Common myeloid progenitor, CD34-positive (primary cell): ENCODE data around the gene QSER1.

Source experiments
- CTCF ChIA-PET: fragments of 350-600 bp; sonication (Branson Sonifier 250); formaldehyde crosslinking; loops from one replicate; lab custom pipeline; 2021; ENCODE audit warnings: antibody characterized with exemption; lab: Charles Lee
- POLR2A ChIA-PET: fragments of 350-600 bp; sonication (Branson Sonifier 250); formaldehyde crosslinking; loops from one replicate; lab custom pipeline; 2021; ENCODE audit warnings: antibody characterized with exemption; lab: Charles Lee
- DNase-seq, 3 donors: peaks; one replicate each; pipeline versions ENCODE4 v3.0.0 to v3.0.0-alpha.2; 2013
- H3K27ac ChIP-seq, 2 experiments: 1 replicate in 1 of 2; 2 replicates in 1 of 2; pipeline ENCODE4 v1.7.0; 2013; ENCODE audit warnings: inconsistent platforms in 2 of 2, low read length in 2 of 2, mild to moderate bottlenecking in 2 of 2, low read depth in 1 of 2, moderate library complexity in 1 of 2; ENCODE audit not compliant: severe bottlenecking in 2 of 2, insufficient read depth in 1 of 2, poor library complexity in 1 of 2
- H3K27me3 ChIP-seq, 5 experiments: replicated peaks in 2 of 5; 1 replicate in 3 of 5; 2 replicates in 2 of 5; pipeline versions ENCODE4 v1.6.1 to v1.7.0; 2013; ENCODE audit warnings: low read length in 4 of 5, mild to moderate bottlenecking in 2 of 5, moderate library complexity in 2 of 5, inconsistent platforms in 1 of 5; ENCODE audit not compliant: insufficient read depth in 5 of 5, control insufficient read depth in 4 of 5
- H3K36me3 ChIP-seq, 4 experiments: 1 replicate in 2 of 4; 2 replicates in 2 of 4; pipeline versions ENCODE4 v1.6.1 to v1.7.0; 2013; ENCODE audit warnings: low read length in 3 of 4, control low read depth in 1 of 4, mild to moderate bottlenecking in 1 of 4; ENCODE audit not compliant: control insufficient read depth in 4 of 4, insufficient read depth in 4 of 4
- H3K4me1 ChIP-seq, 4 experiments: 1 replicate in 3 of 4; 2 replicates in 1 of 4; pipeline versions ENCODE4 v1.6.1 to v1.7.1; 2013; ENCODE audit warnings: low read length in 3 of 4, mild to moderate bottlenecking in 3 of 4, control low read depth in 1 of 4, inconsistent platforms in 1 of 4, moderate library complexity in 1 of 4; ENCODE audit not compliant: control insufficient read depth in 4 of 4, insufficient read depth in 4 of 4; ENCODE audit errors: control extremely low read depth in 1 of 4
- H3K4me3 ChIP-seq, 7 experiments: 1 replicate in 4 of 7; 2 replicates in 3 of 7; pipeline versions ENCODE4 v1.5.1 to v1.7.0; 2013; ENCODE audit warnings: mild to moderate bottlenecking in 7 of 7, low read length in 6 of 7, moderate library complexity in 6 of 7, inconsistent platforms in 2 of 7, low read depth in 2 of 7, control low read depth in 1 of 7; ENCODE audit not compliant: insufficient read depth in 4 of 7, control insufficient read depth in 1 of 7; ENCODE audit errors: extremely low read depth in 1 of 7
- H3K9me3 ChIP-seq, 5 experiments: 1 replicate in 4 of 5; 2 replicates in 1 of 5; pipeline versions ENCODE4 v1.6.1 to v1.7.1; 2013; ENCODE audit warnings: low read length in 4 of 5, mild to moderate bottlenecking in 2 of 5, inconsistent platforms in 1 of 5, low read depth in 1 of 5, moderate library complexity in 1 of 5; ENCODE audit not compliant: control insufficient read depth in 4 of 5, insufficient read depth in 2 of 5; ENCODE audit errors: control extremely low read depth in 1 of 5
- WGBS: methylation state at CpG from one replicate; pipeline ENCODE4 v1.1.5; 2013; ENCODE audit not compliant: insufficient coverage; 5-methylcytosine and 5-hydroxymethylcytosine counted together

The QSER1 gene

GRCh38 chr11:33016654-33017053, 124.0 kb downstream of the QSER1 start:
- ChIA-PET POLR2A (no interaction called here), CTCF (interaction anchor here (1.1 to 2.0 kb wide), 7 partner anchors 9 to 208 kb away, joined by 3 to 9 read pairs (median 4); no protein-coding TSS in a partner anchor)

GRCh38 chr11:33017478-33017877, 124.9 kb downstream of the QSER1 start:
- WGBS = 97% methylated on average over 8 of the region's 9 CpGs
- POLR2A ChIA-PET = no interaction called here

More at GRCh38 chr11:33016654-33017053, 124.0 kb downstream of the QSER1 start:
- Histone ChIP-seq H3K4me3 (peak overlapping the region in 5 of 7 experiments; percentile 53 to 82 (median 70)), H3K4me1 (peaks cover 3 to 26% (median 15%) of the 10 kb centered on the region in 4 experiments), H3K27ac (no peak overlapping the region), H3K36me3 (no peaks in the 10 kb centered on the region), H3K27me3 (peaks cover 0 to 4% (median 0%) of the 10 kb centered on the region in 5 experiments), H3K9me3 (no peaks in the 10 kb centered on the region)
- no peak for DNase-seq
- WGBS = 37% methylated on average over 3 of the region's 4 CpGs

GRCh38 chr11:33017965-33018364, 125.4 kb downstream of the QSER1 start:
- POLR2A ChIA-PET = no interaction called here
- no peak overlapping the region for H3K27ac ChIP-seq
- H3K9me3 ChIP-seq = no peaks in the 10 kb centered on the region
- H3K27me3 ChIP-seq = peaks cover 0 to 4% (median 0%) of the 10 kb centered on the region in 5 experiments
- CTCF ChIA-PET = interaction anchor here (0.8 to 1.6 kb wide), 2 partner anchors 13 to 43 kb away, joined by 3 to 6 read pairs; no protein-coding TSS in a partner anchor
- WGBS = no CpG with 5 or more reads among the region's 3 CpGs
- no peak overlapping the region for H3K4me3 ChIP-seq
- no peak for DNase-seq
- H3K4me1 ChIP-seq = peaks cover 0 to 22% (median 8%) of the 10 kb centered on the region in 4 experiments
- H3K36me3 ChIP-seq = no peaks in the 10 kb centered on the region

More at GRCh38 chr11:33017478-33017877, 124.9 kb downstream of the QSER1 start:
- Histone ChIP-seq H3K36me3 (no peaks in the 10 kb centered on the region), H3K27ac (no peak overlapping the region), H3K27me3 (peaks cover 0 to 4% (median 0%) of the 10 kb centered on the region in 5 experiments), H3K4me3 (no peak overlapping the region), H3K9me3 (no peaks in the 10 kb centered on the region), H3K4me1 (peaks cover 0 to 22% (median 8%) of the 10 kb centered on the region in 4 experiments)
- CTCF ChIA-PET = interaction anchor here (0.8 to 1.6 kb wide), 3 partner anchors 9 to 44 kb away, joined by 3 to 6 read pairs (median 5); no protein-coding TSS in a partner anchor
- no peak for DNase-seq

GRCh38 chr11:33018840-33019239, 126.2 kb downstream of the QSER1 start:
- H3K4me3 ChIP-seq = no peak overlapping the region
- WGBS = 94% methylated on average over 4 of the region's 6 CpGs
- peaks cover 0 to 27% (median 8%) of the 10 kb centered on the region in 4 experiments for H3K4me1 ChIP-seq
- DNase-seq = no peak
- no peak overlapping the region for H3K27ac ChIP-seq
- peaks cover 0 to 4% (median 0%) of the 10 kb centered on the region in 5 experiments for H3K27me3 ChIP-seq
- ChIA-PET CTCF (no interaction called here), POLR2A (no interaction called here)
- no peaks in the 10 kb centered on the region for H3K36me3 ChIP-seq
- no peaks in the 10 kb centered on the region for H3K9me3 ChIP-seq

- peaks cover 0 to 2% (median 0%) of the 10 kb centered on the region in 4 experiments for H3K36me3 ChIP-seq
- WGBS = 100% methylated on average over 1 of the region's 1 CpG
- ChIA-PET CTCF (interaction anchor here (1.0 to 2.1 kb wide), 2 partner anchors 11 to 35 kb away, joined by 3 to 5 read pairs; no protein-coding TSS in a partner anchor), POLR2A (interaction anchor here (0.6 kb wide), 1 partner anchor 1525 kb away, joined by 4 read pairs; no protein-coding TSS in a partner anchor)
- DNase-seq = no peak
- H3K27ac ChIP-seq = no peak overlapping the region
- no peaks in the 10 kb centered on the region for H3K9me3 ChIP-seq
- H3K4me1 ChIP-seq = peaks cover 0 to 23% (median 3%) of the 10 kb centered on the region in 4 experiments
- H3K4me3 ChIP-seq = no peak overlapping the region
- peaks cover 0 to 4% (median 0%) of the 10 kb centered on the region in 5 experiments for H3K27me3 ChIP-seq
These were observed 128.9 kb downstream of the QSER1 start for GRCh38 chr11:33021501-33021900.

GRCh38 chr11:33021937-33022336, 129.3 kb downstream of the QSER1 start:
- CTCF ChIA-PET = interaction anchor here (0.6 to 2.1 kb wide), 5 partner anchors 10 to 52 kb away, joined by 3 to 5 read pairs (median 3); no protein-coding TSS in a partner anchor
- no peak for DNase-seq
- Histone ChIP-seq H3K9me3 (no peaks in the 10 kb centered on the region), H3K27me3 (peaks cover 0 to 4% (median 0%) of the 10 kb centered on the region in 5 experiments), H3K4me3 (no peak overlapping the region), H3K4me1 (peaks cover 0 to 19% (median under 1%) of the 10 kb centered on the region in 4 experiments), H3K27ac (no peak overlapping the region), H3K36me3 (peaks cover 0 to 5% (median 0%) of the 10 kb centered on the region in 4 experiments)
- POLR2A ChIA-PET = no interaction called here
- no CpG with 5 or more reads among the region's 1 CpG for WGBS

- Histone ChIP-seq H3K4me3 (no peak overlapping the region), H3K27ac (no peak overlapping the region), H3K36me3 (peaks cover 0 to 5% (median 0%) of the 10 kb centered on the region in 4 experiments), H3K4me1 (peaks cover 0 to 15% (median 0%) of the 10 kb centered on the region in 4 experiments), H3K27me3 (no peaks in the 10 kb centered on the region), H3K9me3 (no peaks in the 10 kb centered on the region)
- no peak for DNase-seq
- CTCF ChIA-PET = interaction anchor here (1.3 to 1.6 kb wide), 3 partner anchors 9 to 62 kb away, joined by 3 to 5 read pairs (median 5); no protein-coding TSS in a partner anchor
- POLR2A ChIA-PET = interaction anchor here (0.6 kb wide), 1 partner anchor 27 kb away, joined by 3 read pairs; no protein-coding TSS in a partner anchor
- 100% methylated on average over 2 of the region's 3 CpGs for WGBS
These were observed 132.7 kb downstream of the QSER1 start for GRCh38 chr11:33025339-33025722.
